K562 (cell line): ENCODE results near the gene GLRX5. TPM values are rescaled to one million over a fixed set of nuclear protein-coding genes. Genes with fewer than 3 reads are reported as not detected.
A peak's percentile ranks its signal among the peaks of the same experiment; 100 is the strongest.

Source experiments
- ATAC-seq: fragments of 200-7000 bp; cut with Tn5 transposase; 3 replicates; pipeline ENCODE4 v1.9.1; 2020; ENCODE audit warnings: moderate library complexity
- BruUV-seq: library from RNA; stranded (reverse); fragments of 400-500 nt; replicated peaks from 2 replicates; lab custom pipeline; 2021; lab: Mats Ljungman, UMichigan
- CTCF ChIA-PET: fragments of 300-600 bp; formaldehyde crosslinking; extraction: SDS; loops from one replicate; lab custom pipeline; 2021; ENCODE audit warnings: low intra/inter-chr PET ratio; lab: Yijun Ruan, JAX
- POLR2A ChIA-PET: fragments of 300-600, 350-650 bp; sonication (Branson Sonifier 250); formaldehyde crosslinking; extraction: SDS; loops from one replicate; lab custom pipeline; 2021; ENCODE audit warnings: antibody characterized with exemption, inconsistent platforms; lab: Yijun Ruan, JAX
- DNase-seq, 4 experiments: peaks; one replicate each; pipeline versions ENCODE4 v3.0.0 to v3.0.0-alpha.2; 2011 to 2018; ENCODE audit warnings: low spot score in 3 of 4, mixed read lengths in 3 of 4; ENCODE audit errors: extremely low read depth in 1 of 4
- FAIRE-seq: peaks from 2 replicates; lab custom pipeline; 2011; peaks lifted over from hg19 to GRCh38; lab: Jason Lieb, UNC
- H2AFZ ChIP-seq: 2 replicates; pipeline ENCODE4 v1.6.0; 2011; ENCODE audit warnings: low read depth, low read length, control low read depth, inconsistent platforms
- H3K27ac ChIP-seq: fragments of 200-600 bp; 3 replicates; pipeline ENCODE4 v1.8.0; 2011; ENCODE audit warnings: low read depth, mild to moderate bottlenecking, control low read depth, inconsistent platforms, low read length, moderate library complexity, mixed read lengths; ENCODE audit errors: extremely low read depth
- H3K27me3 ChIP-seq, 2 experiments: fragments of 300-600 bp in 1 of 2; 2 replicates in 1 of 2; 3 replicates in 1 of 2; pipeline versions ENCODE4 v1.6.0 to v1.8.0; 2011; ENCODE audit warnings: inconsistent platforms in 2 of 2, low read length in 2 of 2, mild to moderate bottlenecking in 1 of 2, mixed read lengths in 1 of 2, moderate library complexity in 1 of 2; ENCODE audit not compliant: control insufficient read depth in 2 of 2, insufficient read depth in 2 of 2
- H3K36me3 ChIP-seq: fragments of 300-600 bp; 3 replicates; pipeline ENCODE4 v1.8.0; 2011; ENCODE audit warnings: mild to moderate bottlenecking, low read length, inconsistent platforms; ENCODE audit not compliant: control insufficient read depth, insufficient read depth
- H3K4me1 ChIP-seq, 2 experiments: fragments of 200-600 bp in 1 of 2; replicated peaks in 1 of 2; 2 replicates in 1 of 2; 3 replicates in 1 of 2; pipeline versions ENCODE4 v1.5.1 to v1.8.0; 2011; ENCODE audit warnings: inconsistent platforms in 2 of 2, low read length in 2 of 2, mild to moderate bottlenecking in 1 of 2, mixed read lengths in 1 of 2, moderate library complexity in 1 of 2; ENCODE audit not compliant: control insufficient read depth in 2 of 2, insufficient read depth in 2 of 2
- H3K4me2 ChIP-seq: 2 replicates; pipeline ENCODE4 v1.6.1; 2011; ENCODE audit warnings: low read length, control low read depth, inconsistent platforms, mixed read lengths; ENCODE audit not compliant: insufficient read depth
- H3K4me3 ChIP-seq: fragments of 200-600 bp; sonication (generic), shearing (Covaris generic); 2 replicates; pipeline ENCODE4 v1.5.1; 2016; ENCODE audit warnings: control low read depth, inconsistent platforms
- H3K79me2 ChIP-seq: fragments of 200-600 bp; 3 replicates; pipeline ENCODE4 v1.8.0; 2011; ENCODE audit warnings: low read length, inconsistent platforms; ENCODE audit not compliant: control insufficient read depth, insufficient read depth
- H3K9ac ChIP-seq, 2 experiments: 2 replicates each; pipeline versions ENCODE4 v1.6.0 to v1.6.1; 2011; ENCODE audit warnings: low read depth in 2 of 2, low read length in 2 of 2, control low read depth in 1 of 2, inconsistent platforms in 1 of 2, mild to moderate bottlenecking in 1 of 2, mixed read lengths in 1 of 2; ENCODE audit not compliant: insufficient read depth in 1 of 2
- H3K9me1 ChIP-seq: one replicate; pipeline ENCODE4 v1.6.0; 2011; ENCODE audit warnings: inconsistent platforms, mild to moderate bottlenecking, low read length, moderate library complexity; ENCODE audit not compliant: control insufficient read depth, insufficient read depth
- H3K9me3 ChIP-seq: replicated peaks from 2 replicates; pipeline ENCODE4 v1.5.1; 2011; ENCODE audit warnings: low read depth, low read length, inconsistent platforms; ENCODE audit not compliant: control insufficient read depth, insufficient read depth
- H4K20me1 ChIP-seq: replicated peaks from 2 replicates; pipeline ENCODE4 v1.6.1; 2011; ENCODE audit warnings: low read length, inconsistent platforms, mixed read lengths; ENCODE audit not compliant: control insufficient read depth, insufficient read depth
- ARID1B ChIP-seq: fragments of 450-650 bp; IDR thresholded peaks from 2 replicates; pipeline ENCODE4 v1.6.1; 2016; ENCODE audit warnings: antibody characterized with exemption, mild to moderate bottlenecking, inconsistent platforms
- CHD7 ChIP-seq: fragments of 200-600 bp; sonication (generic); IDR thresholded peaks from one replicate; pipeline ENCODE4 v1.6.1; 2012; ENCODE audit warnings: mild to moderate bottlenecking, low read depth, low read length, inconsistent platforms
- FOXA3 ChIP-seq, 2 experiments: fragments of 450-650 bp in 1 of 2; sonication (generic) in 1 of 2; formaldehyde crosslinking; IDR thresholded peaks in 1 of 2; conservative IDR thresholded peaks in 1 of 2; 2 replicates each; pipeline versions ENCODE4 v1.4.0 to v1.8.0; 2020 to 2022; ENCODE audit warnings: mild to moderate bottlenecking in 2 of 2, missing genetic modification reagents in 1 of 2
- MECOM ChIP-seq: fragments of 250-450 bp; sonication (Bioruptor Pico); IDR thresholded peaks from 2 replicates; pipeline ENCODE4 v1.8.0; 2022; ENCODE audit warnings: inconsistent platforms
- RCOR1 ChIP-seq, 2 experiments: IDR thresholded peaks; 2 replicates each; pipeline ENCODE4 v1.6.1; 2012; ENCODE audit warnings: low read depth in 2 of 2, low read length in 2 of 2, borderline replicate concordance in 1 of 2, improper control_type of control experiment in 1 of 2
- SRF ChIP-seq, 2 experiments: fragments of 250-450, 450-650 bp in 1 of 2; sonication (Bioruptor Pico) in 1 of 2; sonication (generic) in 1 of 2; formaldehyde crosslinking; IDR thresholded peaks; 2 replicates each; pipeline versions ENCODE4 v1.5.0 to v1.5.1; 2020 to 2022; ENCODE audit warnings: mild to moderate bottlenecking in 1 of 2, missing genetic modification reagents in 1 of 2
- TBP ChIP-seq: optimal IDR thresholded peaks from 2 replicates; pipeline ENCODE3; 2011; ENCODE audit warnings: low read depth, low read length, improper control_type of control experiment
- TEAD2 ChIP-seq: fragments of 450-650 bp; IDR thresholded peaks from 2 replicates; pipeline ENCODE4 v1.6.1; 2016; ENCODE audit warnings: missing genetic modification characterization, control low read depth, missing compliant biosample characterization
- ZNF431 ChIP-seq: sonication (generic); formaldehyde crosslinking; IDR thresholded peaks from 2 replicates; pipeline ENCODE4 v1.8.0; 2022; ENCODE audit warnings: mild to moderate bottlenecking, missing genetic modification reagents
- ZNF444 ChIP-seq: fragments of 250-450 bp; sonication (Bioruptor Pico); IDR thresholded peaks from 2 replicates; pipeline ENCODE4 v1.4.0; 2020; ENCODE audit warnings: mild to moderate bottlenecking, moderate library complexity
- ZNF780A ChIP-seq: fragments of 250-450 bp; sonication (Bioruptor Pico); IDR thresholded peaks from 2 replicates; pipeline ENCODE4 v1.5.0; 2021; ENCODE audit warnings: mild to moderate bottlenecking
- WGBS: fragments of 100-300 bp; shearing (Covaris generic); methylation state at CpG from one replicate; pipeline ENCODE4 v1.1.6; 2016; ENCODE audit warnings: low coverage, mixed read lengths; ENCODE audit not compliant: insufficient coverage; ENCODE audit errors: missing lambda C conversion rate; 5-methylcytosine and 5-hydroxymethylcytosine counted together
- in situ Hi-C: fragments of 300-500 bp; cut with MboI; formaldehyde crosslinking; loops from 4 replicates; pipeline ENCODE4 v1.15.0; 2018; ENCODE audit warnings: inconsistent platforms, mixed read lengths
- intact Hi-C: fragments of 100-400 bp; cut with micrococcal nuclease; formaldehyde crosslinking; loops from 2 replicates; pipeline ENCODE4 v1.14.2; 2022
- polyA plus RNA-seq, 8 experiments: library from polyadenylated mRNA; depleted of rRNA in 4 of 8; stranded (reverse) in 5 of 8; unstranded in 3 of 8; fragments of >200 nt; fragmentation: Nextera tagmentation in 2 of 8; fragmentation: Illumina TruSeq in 1 of 8; extraction: Ambion mirVana in 2 of 8; extraction: Trizol in 1 of 8; gene quantifications; 2 replicates each; pipeline versions ENCODE4 v1.2.1 to v1.2.3, GENCODE V29; 2011 to 2014; ENCODE audit warnings: inconsistent platforms in 1 of 8, missing spikeins in 1 of 8
- total RNA-seq, 7 experiments: library from RNA; depleted of rRNA in 6 of 7; stranded (reverse); fragments of >200 nt in 6 of 7; fragmentation: Illumina TruSeq in 2 of 7; extraction: Trizol in 2 of 7; gene quantifications; 2 replicates each; pipeline versions ENCODE4 v1.2.1 to v1.2.3, GENCODE V29; 2011 to 2021; ENCODE audit warnings: low replicate concordance in 1 of 7

Gene GLRX5
- total and polyA plus RNA-seq, 9 of the 15 experiments (the other 6 are each of a cell fraction or from before 2014, with no cell fraction given) = 16.7 to 96.8 (median 66.8) TPM

GRCh38 chr14:95502381-95502950, 32.4 kb upstream of the GLRX5 start:
- BruUV-seq = no TSS peak
- no peaks in the 10 kb centered on the region; a peak in 1 of 5 replicates for H3K27me3 ChIP-seq
- no peak for DNase-seq
- no peak overlapping the region for H3K4me3 ChIP-seq
- in situ Hi-C loops = no loop called here
- H2AFZ ChIP-seq = no peak overlapping the region
- no peaks in the 10 kb centered on the region; the same call in 1 of the 2 replicates for H4K20me1 ChIP-seq
- no peak overlapping the region for H3K4me2 ChIP-seq
- H3K9me3 ChIP-seq = no peaks in the 10 kb centered on the region
- CTCF ChIA-PET = no interaction called here
- no peaks in the 10 kb centered on the region for H3K79me2 ChIP-seq
- FAIRE-seq = no peak
- no peak overlapping the region for H3K9ac ChIP-seq
- H3K9me1 ChIP-seq = no peaks in the 10 kb centered on the region
- H3K4me1 ChIP-seq = peaks cover 13 to 14% of the 10 kb centered on the region in 2 experiments
- H3K36me3 ChIP-seq = no peaks in the 10 kb centered on the region
- H3K27ac ChIP-seq = no peak overlapping the region
- WGBS = 31% methylated on average over 12 of the region's 14 CpGs
- ATAC-seq = no peak
- intact Hi-C loops = no loop called here
- POLR2A ChIA-PET = interaction anchor here (0.7 to 1.0 kb wide), 3 partner anchors 21 to 25 kb away, joined by 3 read pairs; no protein-coding TSS in a partner anchor
- TF ChIP-seq MECOM (CRISPR knock-in tag) = 0 out of 2 replicates have a peak, but pooled peaks have one; percentile 62
- TF ChIP-seq ARID1B = peak; percentile 13; the same call in 1 of the 2 replicates
- TF ChIP-seq ZNF780A (CRISPR knock-in tag) = no peak
- TF ChIP-seq CHD7 = no peak
- no peak for TF ChIP-seq ZNF444
- no peak for TF ChIP-seq SRF (CRISPR knock-in tag; IDR thresholded peaks at IDR 0.05)
- TF ChIP-seq RCOR1 (IDR thresholded peaks at IDR 0.05; ENCODE audit: borderline replicate concordance in 1 of 2, low read depth in 2 of 2, low read length in 2 of 2) = 0 out of 4 replicates have a peak, but pooled peaks of 1 of the 2 experiments have one; percentile 12
- TF ChIP-seq ZNF431 (CRISPR knock-in tag) = no peak
- no peak for TF ChIP-seq TBP
- no peak for TF ChIP-seq FOXA3 (CRISPR knock-in tag; conservative IDR thresholded peaks at IDR 0.05 in 1 of 2, IDR thresholded peaks at IDR 0.05 in 1 of 2)
- no peak for TF ChIP-seq TEAD2
